Type B pancreatic cell (in vitro differentiated cells): ENCODE data around the gene CACTIN. TPM values are rescaled to one million over a fixed set of nuclear protein-coding genes. Genes with fewer than 3 reads are reported as not detected.

Experiments
- DNase-seq: peaks from one replicate; pipeline ENCODE4 v3.0.0; 2021; ENCODE audit warnings: mixed read lengths; ENCODE audit not compliant: unreplicated experiment; ENCODE audit errors: extremely low spot score
- H3K27ac Mint-ChIP-seq: 2 replicates; pipeline ENCODE4 v1.8.0; 2021; ENCODE audit warnings: mild to moderate bottlenecking, mixed read lengths
- H3K27me3 Mint-ChIP-seq: 2 replicates; pipeline ENCODE4 v1.8.0; 2021; ENCODE audit warnings: mixed read lengths
- H3K36me3 Mint-ChIP-seq: 2 replicates; pipeline ENCODE4 v1.8.0; 2021; ENCODE audit warnings: mixed read lengths
- H3K4me1 Mint-ChIP-seq: one replicate; pipeline ENCODE4 v1.8.0; 2021; ENCODE audit warnings: mixed read lengths; ENCODE audit not compliant: unreplicated experiment
- H3K4me3 Mint-ChIP-seq: 2 replicates; pipeline ENCODE4 v1.8.0; 2021; ENCODE audit warnings: mild to moderate bottlenecking, mixed read lengths
- H3K9me3 Mint-ChIP-seq: 2 replicates; pipeline ENCODE4 v1.8.0; 2021; ENCODE audit warnings: mixed read lengths
- CTCF ChIP-seq: fragments of 200-600 bp; sonication (generic); conservative IDR thresholded peaks from 2 replicates; pipeline ENCODE4 v1.5.0; 2021; ENCODE audit warnings: antibody characterized with exemption, mild to moderate bottlenecking
- total RNA-seq: library from RNA; stranded (reverse); gene quantifications from 2 replicates; pipeline ENCODE4 v1.2.1, GENCODE V29; 2021; ENCODE audit warnings: low replicate concordance

Gene CACTIN
- total RNA-seq, 1 donor from 2014 or later, result 32.4 TPM

GRCh38 chr19:3599776-3600187, 26.8 kb downstream of the CACTIN start:
- no peak for DNase-seq
- H3K9me3 Mint-ChIP-seq, result no peaks in the 10 kb centered on the region

GRCh38 chr19:3595521-3596061, 31.0 kb downstream of the CACTIN start:
- H3K4me1 Mint-ChIP-seq, result no peaks in the 10 kb centered on the region
- no peak overlapping the region for H3K4me3 Mint-ChIP-seq
- no peaks in the 10 kb centered on the region for H3K9me3 Mint-ChIP-seq

More at GRCh38 chr19:3599776-3600187, 26.8 kb downstream of the CACTIN start:
- peak; percentile 54 for TF ChIP-seq CTCF
- Mint-ChIP-seq H3K4me3 (no peak overlapping the region), H3K36me3 (no peaks in the 10 kb centered on the region), H3K27ac (no peak overlapping the region), H3K27me3 (no peaks in the 10 kb centered on the region), H3K4me1 (no peaks in the 10 kb centered on the region)

GRCh38 chr19:3593156-3593555, 33.4 kb downstream of the CACTIN start:
- DNase-seq, result no peak
- Mint-ChIP-seq H3K4me1 (no peaks in the 10 kb centered on the region), H3K4me3 (no peak overlapping the region), H3K27me3 (peaks cover 26% of the 10 kb centered on the region), H3K9me3 (no peaks in the 10 kb centered on the region), H3K27ac (no peak overlapping the region), H3K36me3 (no peaks in the 10 kb centered on the region)
- TF ChIP-seq CTCF, result peak; percentile 18

More at GRCh38 chr19:3595521-3596061, 31.0 kb downstream of the CACTIN start:
- Mint-ChIP-seq H3K36me3 (no peaks in the 10 kb centered on the region), H3K27me3 (peaks cover 19% of the 10 kb centered on the region), H3K27ac (no peak overlapping the region)
- no peak for DNase-seq
- no peak for TF ChIP-seq CTCF

GRCh38 chr19:3591876-3592613, 34.5 kb downstream of the CACTIN start:
- Mint-ChIP-seq H3K27ac (no peak overlapping the region), H3K9me3 (no peaks in the 10 kb centered on the region), H3K4me3 (no peak overlapping the region), H3K4me1 (no peaks in the 10 kb centered on the region), H3K36me3 (no peaks in the 10 kb centered on the region), H3K27me3 (peaks cover 29% of the 10 kb centered on the region)
- TF ChIP-seq CTCF, result no peak
- no peak for DNase-seq

GRCh38 chr19:3590991-3591659, 35.5 kb downstream of the CACTIN start:
- H3K4me3 Mint-ChIP-seq, result no peak overlapping the region
- no peaks in the 10 kb centered on the region for H3K4me1 Mint-ChIP-seq
- DNase-seq, result no peak
- TF ChIP-seq CTCF, result no peak
- no peak overlapping the region for H3K27ac Mint-ChIP-seq
- H3K36me3 Mint-ChIP-seq, result no peaks in the 10 kb centered on the region
- H3K27me3 Mint-ChIP-seq, result peaks cover 38% of the 10 kb centered on the region
- no peaks in the 10 kb centered on the region for H3K9me3 Mint-ChIP-seq
